ENCODE data around the gene UQCR10.

- TF ChIP-seq, protein P1, sequence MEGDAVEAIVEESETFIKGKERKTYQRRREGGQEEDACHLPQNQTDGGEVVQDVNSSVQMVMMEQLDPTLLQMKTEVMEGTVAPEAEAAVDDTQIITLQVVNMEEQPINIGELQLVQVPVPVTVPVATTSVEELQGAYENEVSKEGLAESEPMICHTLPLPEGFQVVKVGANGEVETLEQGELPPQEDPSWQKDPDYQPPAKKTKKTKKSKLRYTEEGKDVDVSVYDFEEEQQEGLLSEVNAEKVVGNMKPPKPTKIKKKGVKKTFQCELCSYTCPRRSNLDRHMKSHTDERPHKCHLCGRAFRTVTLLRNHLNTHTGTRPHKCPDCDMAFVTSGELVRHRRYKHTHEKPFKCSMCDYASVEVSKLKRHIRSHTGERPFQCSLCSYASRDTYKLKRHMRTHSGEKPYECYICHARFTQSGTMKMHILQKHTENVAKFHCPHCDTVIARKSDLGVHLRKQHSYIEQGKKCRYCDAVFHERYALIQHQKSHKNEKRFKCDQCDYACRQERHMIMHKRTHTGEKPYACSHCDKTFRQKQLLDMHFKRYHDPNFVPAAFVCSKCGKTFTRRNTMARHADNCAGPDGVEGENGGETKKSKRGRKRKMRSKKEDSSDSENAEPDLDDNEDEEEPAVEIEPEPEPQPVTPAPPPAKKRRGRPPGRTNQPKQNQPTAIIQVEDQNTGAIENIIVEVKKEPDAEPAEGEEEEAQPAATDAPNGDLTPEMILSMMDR (IDR thresholded peaks at IDR 0.05) = no peak
- TF ChIP-seq POLR2A (IDR thresholded peaks at IDR 0.05) = no peak
- TF ChIP-seq POLR2AphosphoS5 (IDR thresholded peaks at IDR 0.05) = no peak
Observed at GRCh38 chr22:29742326-29742725, 24.8 kb upstream of the UQCR10 start.

Data from suprapubic skin (tissue), 4 donors.